WTC11 (cell line): Measurements from ENCODE around the gene SLC25A11. TPM values are rescaled to one million over a fixed set of nuclear protein-coding genes. Genes with fewer than 3 reads are reported as not detected.
A peak's percentile ranks its signal among the peaks of the same experiment; 100 is the strongest.

ENCODE experiments used
- ATAC-seq: fragments of 200-7000 bp; cut with Tn5 transposase; 2 replicates; pipeline ENCODE4 v1.10.0; 2021; ENCODE audit warnings: mild to moderate bottlenecking, moderate library complexity
- CTCF ChIA-PET: fragments of 300-600 bp; sonication (Branson Sonifier 250); formaldehyde crosslinking; loops from one replicate; lab custom pipeline; 2021; ENCODE audit warnings: antibody characterized with exemption; lab: Charles Lee
- POLR2A ChIA-PET: fragments of 350-600 bp; sonication (Branson Sonifier 250); formaldehyde crosslinking; loops from one replicate; lab custom pipeline; 2021; ENCODE audit warnings: antibody characterized with exemption; lab: Charles Lee
- DNase-seq: peaks from one replicate; pipeline ENCODE4 v3.0.0; 2021; ENCODE audit warnings: low spot score
- H3K27ac Mint-ChIP-seq: 2 replicates; pipeline ENCODE4 v1.8.0; 2021; ENCODE audit warnings: mixed read lengths
- H3K27me3 Mint-ChIP-seq: 2 replicates; pipeline ENCODE4 v1.8.0; 2021; ENCODE audit warnings: low read depth, mild to moderate bottlenecking, moderate library complexity, mixed read lengths
- H3K36me3 Mint-ChIP-seq: 2 replicates; pipeline ENCODE4 v1.8.0; 2021; ENCODE audit warnings: mixed read lengths
- H3K4me1 Mint-ChIP-seq: 2 replicates; pipeline ENCODE4 v1.8.0; 2022; ENCODE audit warnings: mixed read lengths
- H3K4me3 Mint-ChIP-seq: 2 replicates; pipeline ENCODE4 v1.8.0; 2021; ENCODE audit warnings: mild to moderate bottlenecking, moderate library complexity, mixed read lengths
- H3K9me3 Mint-ChIP-seq: 2 replicates; pipeline ENCODE4 v1.8.0; 2021; ENCODE audit warnings: mixed read lengths
- ARID4B ChIP-seq: sonication (generic); formaldehyde crosslinking; IDR thresholded peaks from 2 replicates; pipeline ENCODE4 v1.8.0; 2023; ENCODE audit warnings: missing genetic modification reagents, mild to moderate bottlenecking, borderline replicate concordance
- CDX4 ChIP-seq: fragments of 250-450 bp; sonication (Bioruptor Pico); IDR thresholded peaks from 2 replicates; pipeline ENCODE4 v1.9.0; 2021; ENCODE audit warnings: moderate library complexity, mild to moderate bottlenecking, inconsistent platforms, borderline replicate concordance
- E2F5 ChIP-seq: sonication (generic); formaldehyde crosslinking; IDR thresholded peaks from 2 replicates; pipeline ENCODE4 v1.8.1; 2022; ENCODE audit warnings: mild to moderate bottlenecking, moderate library complexity, missing genetic modification reagents
- ELF4 ChIP-seq: sonication (generic); formaldehyde crosslinking; IDR thresholded peaks from 2 replicates; pipeline ENCODE4 v1.8.1; 2022; ENCODE audit warnings: low read depth, mild to moderate bottlenecking, moderate library complexity, missing genetic modification reagents
- ERG ChIP-seq: fragments of 250-450 bp; sonication (Bioruptor Pico); IDR thresholded peaks from 2 replicates; pipeline ENCODE4 v1.8.0; 2021; ENCODE audit warnings: mild to moderate bottlenecking
- MXD4 ChIP-seq: fragments of 250-450 bp; sonication (Bioruptor Pico); IDR thresholded peaks from 2 replicates; pipeline ENCODE4 v1.8.0; 2021; ENCODE audit warnings: mild to moderate bottlenecking, moderate library complexity, borderline replicate concordance
- NFE2L1 ChIP-seq: sonication (generic); formaldehyde crosslinking; IDR thresholded peaks from 2 replicates; pipeline ENCODE4 v1.8.1; 2023; ENCODE audit warnings: missing genetic modification reagents
- SMAD4 ChIP-seq: sonication (generic); formaldehyde crosslinking; IDR thresholded peaks from 2 replicates; pipeline ENCODE4 v1.8.0; 2022; ENCODE audit warnings: mild to moderate bottlenecking, missing genetic modification reagents
- TEAD1 ChIP-seq: sonication (generic); formaldehyde crosslinking; IDR thresholded peaks from 2 replicates; pipeline ENCODE4 v1.8.0; 2022; ENCODE audit warnings: mild to moderate bottlenecking, missing genetic modification reagents
- total RNA-seq: library from RNA; stranded (reverse); gene quantifications from 3 replicates; pipeline ENCODE4 v1.2.3, GENCODE V29; 2021
- TF ChIP-seq, protein P1 (sequence below): fragments of 250-450 bp; sonication (Bioruptor Pico); IDR thresholded peaks from 2 replicates; pipeline ENCODE4 v1.9.0; 2021; ENCODE audit warnings: mild to moderate bottlenecking
- TF ChIP-seq, protein P2 (sequence below): sonication (generic); formaldehyde crosslinking; IDR thresholded peaks from 2 replicates; pipeline ENCODE4 v1.8.1; 2023; ENCODE audit warnings: mild to moderate bottlenecking, missing genetic modification reagents
- TF ChIP-seq, protein P3 (sequence below): fragments of 200-600 bp; IDR thresholded peaks from 2 replicates; pipeline ENCODE4 v1.8.0; 2022; ENCODE audit warnings: antibody characterized with exemption

The SLC25A11 gene
- total RNA-seq, 1 experiment from 2014 or later = 73.7 TPM

GRCh38 chr17:4986403-4986802, 46.6 kb upstream of the SLC25A11 start (continued):
- TF ChIP-seq NFE2L1 (CRISPR knock-in tag) = no peak
- TF ChIP-seq ARID4B (CRISPR knock-in tag) = no peak
- no peak for TF ChIP-seq CDX4
- TF ChIP-seq ELF4 (CRISPR knock-in tag) = no peak

DNA sequence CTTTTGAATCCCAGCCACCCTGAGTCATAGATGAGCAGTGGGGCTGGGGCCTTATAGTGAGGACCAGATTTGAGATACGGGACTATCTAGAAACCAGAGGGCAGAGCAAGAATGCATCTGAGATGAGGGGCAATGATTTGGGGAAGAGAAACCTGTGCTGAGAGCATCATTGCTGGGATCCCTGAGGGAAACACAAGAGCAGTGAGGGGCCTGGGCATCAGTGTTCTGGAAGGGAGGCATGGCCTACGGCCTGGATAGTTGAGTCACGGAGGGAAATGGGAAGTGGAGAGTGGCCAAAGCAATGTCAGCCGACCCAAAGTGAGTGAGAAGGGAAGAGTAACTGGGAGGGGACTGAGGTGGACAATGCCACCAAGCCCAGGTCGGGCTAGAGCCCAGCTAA, 42.5 kb upstream of the SLC25A11 start:
- peaks cover 15% of the 10 kb centered on the region for H3K4me1 Mint-ChIP-seq
- ATAC-seq (no peak), DNase-seq (no peak)
- peaks cover 37% of the 10 kb centered on the region for H3K27me3 Mint-ChIP-seq
- POLR2A ChIA-PET = no interaction called here
- TF ChIP-seq MXD4 (CRISPR knock-in tag) (no peak), SMAD4 (no peak), ERG (CRISPR knock-in tag) (no peak), E2F5 (CRISPR knock-in tag) (no peak)
- TF ChIP-seq, protein P1, sequence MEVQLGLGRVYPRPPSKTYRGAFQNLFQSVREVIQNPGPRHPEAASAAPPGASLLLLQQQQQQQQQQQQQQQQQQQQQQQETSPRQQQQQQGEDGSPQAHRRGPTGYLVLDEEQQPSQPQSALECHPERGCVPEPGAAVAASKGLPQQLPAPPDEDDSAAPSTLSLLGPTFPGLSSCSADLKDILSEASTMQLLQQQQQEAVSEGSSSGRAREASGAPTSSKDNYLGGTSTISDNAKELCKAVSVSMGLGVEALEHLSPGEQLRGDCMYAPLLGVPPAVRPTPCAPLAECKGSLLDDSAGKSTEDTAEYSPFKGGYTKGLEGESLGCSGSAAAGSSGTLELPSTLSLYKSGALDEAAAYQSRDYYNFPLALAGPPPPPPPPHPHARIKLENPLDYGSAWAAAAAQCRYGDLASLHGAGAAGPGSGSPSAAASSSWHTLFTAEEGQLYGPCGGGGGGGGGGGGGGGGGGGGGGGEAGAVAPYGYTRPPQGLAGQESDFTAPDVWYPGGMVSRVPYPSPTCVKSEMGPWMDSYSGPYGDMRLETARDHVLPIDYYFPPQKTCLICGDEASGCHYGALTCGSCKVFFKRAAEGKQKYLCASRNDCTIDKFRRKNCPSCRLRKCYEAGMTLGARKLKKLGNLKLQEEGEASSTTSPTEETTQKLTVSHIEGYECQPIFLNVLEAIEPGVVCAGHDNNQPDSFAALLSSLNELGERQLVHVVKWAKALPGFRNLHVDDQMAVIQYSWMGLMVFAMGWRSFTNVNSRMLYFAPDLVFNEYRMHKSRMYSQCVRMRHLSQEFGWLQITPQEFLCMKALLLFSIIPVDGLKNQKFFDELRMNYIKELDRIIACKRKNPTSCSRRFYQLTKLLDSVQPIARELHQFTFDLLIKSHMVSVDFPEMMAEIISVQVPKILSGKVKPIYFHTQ (CRISPR knock-in tag) = no peak
- H3K36me3 Mint-ChIP-seq = no peaks in the 10 kb centered on the region
- no peak overlapping the region for H3K4me3 Mint-ChIP-seq
- H3K27ac Mint-ChIP-seq = no peak overlapping the region
- CTCF ChIA-PET = no interaction called here
- H3K9me3 Mint-ChIP-seq = no peaks in the 10 kb centered on the region

GRCh38 chr17:4980644-4981216, 40.9 kb upstream of the SLC25A11 start:
- CTCF ChIA-PET = interaction anchor here (0.6 to 2.3 kb wide), 11 partner anchors 10 to 81 kb away, joined by 3 to 33 read pairs (median 6); partner anchors contain the start of genes INCA1, KIF1C, PFN1 and RNF167
- peaks cover 43% of the 10 kb centered on the region for H3K27me3 Mint-ChIP-seq
- H3K27ac Mint-ChIP-seq = no peak overlapping the region
- no peaks in the 10 kb centered on the region for H3K36me3 Mint-ChIP-seq
- TF ChIP-seq ERG (CRISPR knock-in tag) (no peak), TEAD1 (CRISPR knock-in tag) (no peak)
- TF ChIP-seq, protein P2, sequence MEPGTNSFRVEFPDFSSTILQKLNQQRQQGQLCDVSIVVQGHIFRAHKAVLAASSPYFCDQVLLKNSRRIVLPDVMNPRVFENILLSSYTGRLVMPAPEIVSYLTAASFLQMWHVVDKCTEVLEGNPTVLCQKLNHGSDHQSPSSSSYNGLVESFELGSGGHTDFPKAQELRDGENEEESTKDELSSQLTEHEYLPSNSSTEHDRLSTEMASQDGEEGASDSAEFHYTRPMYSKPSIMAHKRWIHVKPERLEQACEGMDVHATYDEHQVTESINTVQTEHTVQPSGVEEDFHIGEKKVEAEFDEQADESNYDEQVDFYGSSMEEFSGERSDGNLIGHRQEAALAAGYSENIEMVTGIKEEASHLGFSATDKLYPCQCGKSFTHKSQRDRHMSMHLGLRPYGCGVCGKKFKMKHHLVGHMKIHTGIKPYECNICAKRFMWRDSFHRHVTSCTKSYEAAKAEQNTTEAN (CRISPR knock-in tag) = no peak
- TF ChIP-seq, protein P3, sequence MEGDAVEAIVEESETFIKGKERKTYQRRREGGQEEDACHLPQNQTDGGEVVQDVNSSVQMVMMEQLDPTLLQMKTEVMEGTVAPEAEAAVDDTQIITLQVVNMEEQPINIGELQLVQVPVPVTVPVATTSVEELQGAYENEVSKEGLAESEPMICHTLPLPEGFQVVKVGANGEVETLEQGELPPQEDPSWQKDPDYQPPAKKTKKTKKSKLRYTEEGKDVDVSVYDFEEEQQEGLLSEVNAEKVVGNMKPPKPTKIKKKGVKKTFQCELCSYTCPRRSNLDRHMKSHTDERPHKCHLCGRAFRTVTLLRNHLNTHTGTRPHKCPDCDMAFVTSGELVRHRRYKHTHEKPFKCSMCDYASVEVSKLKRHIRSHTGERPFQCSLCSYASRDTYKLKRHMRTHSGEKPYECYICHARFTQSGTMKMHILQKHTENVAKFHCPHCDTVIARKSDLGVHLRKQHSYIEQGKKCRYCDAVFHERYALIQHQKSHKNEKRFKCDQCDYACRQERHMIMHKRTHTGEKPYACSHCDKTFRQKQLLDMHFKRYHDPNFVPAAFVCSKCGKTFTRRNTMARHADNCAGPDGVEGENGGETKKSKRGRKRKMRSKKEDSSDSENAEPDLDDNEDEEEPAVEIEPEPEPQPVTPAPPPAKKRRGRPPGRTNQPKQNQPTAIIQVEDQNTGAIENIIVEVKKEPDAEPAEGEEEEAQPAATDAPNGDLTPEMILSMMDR = peak; percentile 78
- POLR2A ChIA-PET = interaction anchor here (0.7 kb wide), 1 partner anchor 31 kb away, joined by 3 read pairs; no protein-coding TSS in a partner anchor
- H3K4me1 Mint-ChIP-seq = peaks cover 5% of the 10 kb centered on the region
- H3K4me3 Mint-ChIP-seq = no peak overlapping the region
- peak; percentile 91 for ATAC-seq
- no peaks in the 10 kb centered on the region for H3K9me3 Mint-ChIP-seq
- DNase-seq = peak; percentile 31
